ENCODE measurements around the gene PLXNC1.

PLXNC1 gene

GRCh38 chr12:94152292-94153078 lies 4.1 kb downstream of the PLXNC1 start:
- TF ChIP-seq Cebpa-rat (IDR thresholded peaks at IDR 0.05) = no peak
- Histone ChIP-seq H3K27ac (no peak overlapping the region), H3K9me3 (no peaks in the 10 kb centered on the region), H3K4me3 (no peak overlapping the region), H3K27me3 (peaks cover 61% of the 10 kb centered on the region), H3K4me2 (no peak overlapping the region), H3K36me3 (no peaks in the 10 kb centered on the region), H4K20me1 (peaks cover 30% of the 10 kb centered on the region), H3K4me1 (peaks cover 29% of the 10 kb centered on the region), H3K9ac (no peak overlapping the region)

GRCh38 chr12:94157181-94157580 lies 8.8 kb downstream of the PLXNC1 start:
- Histone ChIP-seq H3K4me2 (peak overlapping the region; percentile 68; the same call in 1 of the 2 replicates), H3K27me3 (peaks cover 16% of the 10 kb centered on the region), H3K36me3 (no peaks in the 10 kb centered on the region), H3K27ac (no peak overlapping the region), H3K9ac (no peak overlapping the region), H3K9me3 (no peaks in the 10 kb centered on the region), H3K4me3 (no peak overlapping the region), H4K20me1 (no peaks in the 10 kb centered on the region; the same call in 1 of the 2 replicates), H3K4me1 (peaks cover 14% of the 10 kb centered on the region)
- TF ChIP-seq Cebpa-rat (IDR thresholded peaks at IDR 0.05) = no peak

DNA sequence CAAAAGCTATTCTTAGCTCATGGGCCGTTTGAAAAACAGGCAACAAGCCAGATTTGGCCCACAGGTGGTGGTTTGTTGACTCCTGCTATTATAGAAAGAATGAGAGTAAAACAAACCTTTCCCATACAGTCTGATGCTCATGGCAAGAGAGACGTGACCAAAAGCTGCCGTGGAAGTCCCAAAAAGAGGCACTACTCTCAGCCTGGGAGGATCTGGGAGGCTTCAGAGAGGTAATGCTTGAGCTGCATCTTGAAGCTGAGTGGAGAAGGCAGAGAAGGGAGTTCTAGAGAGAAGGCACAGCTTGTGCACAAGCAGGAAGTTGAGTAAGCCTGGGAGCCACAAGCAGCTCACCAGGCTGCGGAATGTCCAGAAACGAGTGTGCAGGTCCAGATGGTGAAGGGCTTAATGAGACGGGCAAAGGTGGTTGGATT lies 9.6 kb downstream of the PLXNC1 start:
- H3K4me2 ChIP-seq = peak overlapping the region; percentile 68
- H3K4me1 ChIP-seq = peaks cover 14% of the 10 kb centered on the region
- H4K20me1 ChIP-seq = no peaks in the 10 kb centered on the region
- no peak overlapping the region for H3K27ac ChIP-seq
- H3K4me3 ChIP-seq = no peak overlapping the region
- H3K9me3 ChIP-seq = no peaks in the 10 kb centered on the region
- no peak overlapping the region for H3K9ac ChIP-seq
- H3K36me3 ChIP-seq = no peaks in the 10 kb centered on the region
- TF ChIP-seq Cebpa-rat (IDR thresholded peaks at IDR 0.05) = no peak
- H3K27me3 ChIP-seq = peaks cover 8% of the 10 kb centered on the region; the same call in 1 of the 2 replicates

DNA sequence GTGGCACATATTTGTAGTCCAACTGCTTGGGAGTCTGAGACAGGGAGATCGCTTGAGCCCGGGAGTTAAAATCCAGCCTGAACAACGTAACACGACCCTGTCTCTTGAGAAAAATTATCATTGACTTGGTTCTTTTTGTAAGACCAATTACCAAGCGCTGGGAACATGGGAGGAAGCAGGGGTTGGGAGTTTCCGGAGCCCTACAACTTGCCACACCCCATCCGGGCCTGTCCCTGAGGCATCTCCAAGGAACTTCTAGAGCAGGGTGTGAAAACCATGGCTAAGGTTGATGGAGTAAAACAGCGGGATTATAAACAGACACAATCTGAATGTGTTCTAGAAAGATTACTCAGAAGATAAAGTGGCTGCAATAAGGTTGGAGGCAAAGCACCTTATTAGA lies 10.3 kb downstream of the PLXNC1 start:
- H3K4me3 ChIP-seq = no peak overlapping the region
- peak overlapping the region; percentile 68; the same call in 1 of the 2 replicates for H3K4me2 ChIP-seq
- no peak for TF ChIP-seq Cebpa-rat (IDR thresholded peaks at IDR 0.05)
- no peaks in the 10 kb centered on the region for H3K36me3 ChIP-seq
- no peak overlapping the region for H3K27ac ChIP-seq
- H3K4me1 ChIP-seq = peaks cover 14% of the 10 kb centered on the region
- H4K20me1 ChIP-seq = no peaks in the 10 kb centered on the region
- peaks cover 1% of the 10 kb centered on the region; the same call in 1 of the 2 replicates for H3K27me3 ChIP-seq
- H3K9me3 ChIP-seq = no peaks in the 10 kb centered on the region
- no peak overlapping the region for H3K9ac ChIP-seq

GRCh38 chr12:94162108-94162507 lies 13.7 kb downstream of the PLXNC1 start:
- H3K36me3 ChIP-seq = no peaks in the 10 kb centered on the region
- no peak overlapping the region for H3K27ac ChIP-seq
- no peak overlapping the region for H3K4me2 ChIP-seq
- H3K9ac ChIP-seq = no peak overlapping the region
- no peaks in the 10 kb centered on the region for H4K20me1 ChIP-seq
- H3K4me1 ChIP-seq = peaks cover 14% of the 10 kb centered on the region
- no peaks in the 10 kb centered on the region for H3K9me3 ChIP-seq
- H3K27me3 ChIP-seq = no peaks in the 10 kb centered on the region
- no peak overlapping the region for H3K4me3 ChIP-seq
- TF ChIP-seq Cebpa-rat (IDR thresholded peaks at IDR 0.05) = no peak

GRCh38 chr12:94163850-94164249 lies 15.5 kb downstream of the PLXNC1 start:
- Histone ChIP-seq H3K9ac (no peak overlapping the region), H3K4me3 (no peak overlapping the region), H3K4me1 (0 out of 2 replicates have a peak, but pooled peaks cover 6% of the 10 kb centered on the region), H3K27me3 (no peaks in the 10 kb centered on the region), H3K9me3 (no peaks in the 10 kb centered on the region), H3K36me3 (no peaks in the 10 kb centered on the region), H4K20me1 (no peaks in the 10 kb centered on the region), H3K4me2 (no peak overlapping the region), H3K27ac (no peak overlapping the region)
- TF ChIP-seq Cebpa-rat (IDR thresholded peaks at IDR 0.05) = no peak

DNA sequence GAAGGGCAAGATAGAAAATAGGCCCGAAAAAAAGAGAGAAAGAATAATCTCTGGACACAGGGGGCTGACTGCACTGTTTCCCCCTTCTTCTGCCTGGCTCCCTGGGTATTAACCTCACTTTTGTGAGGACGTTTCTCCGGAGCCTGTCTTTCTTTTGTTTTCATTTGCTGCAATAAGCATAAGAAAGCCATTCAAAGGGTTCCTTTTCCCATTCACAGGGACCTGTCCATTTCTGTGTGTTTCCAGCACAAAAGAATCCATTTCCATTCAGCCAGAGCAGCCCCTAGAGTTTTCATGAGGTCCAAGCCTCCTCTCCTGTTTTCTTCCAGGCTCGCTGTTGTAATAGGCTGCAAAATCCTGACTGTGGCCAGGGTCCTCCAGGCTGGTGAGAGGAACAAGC lies 16.8 kb downstream of the PLXNC1 start:
- H3K4me1 ChIP-seq = peaks cover 13% of the 10 kb centered on the region
- H3K27me3 ChIP-seq = no peaks in the 10 kb centered on the region
- no peaks in the 10 kb centered on the region for H3K9me3 ChIP-seq
- H3K9ac ChIP-seq = no peak overlapping the region
- no peak overlapping the region for H3K4me2 ChIP-seq
- H3K36me3 ChIP-seq = no peaks in the 10 kb centered on the region
- TF ChIP-seq Cebpa-rat (IDR thresholded peaks at IDR 0.05) = no peak
- no peak overlapping the region for H3K27ac ChIP-seq
- H3K4me3 ChIP-seq = no peak overlapping the region
- H4K20me1 ChIP-seq = no peaks in the 10 kb centered on the region

DNA sequence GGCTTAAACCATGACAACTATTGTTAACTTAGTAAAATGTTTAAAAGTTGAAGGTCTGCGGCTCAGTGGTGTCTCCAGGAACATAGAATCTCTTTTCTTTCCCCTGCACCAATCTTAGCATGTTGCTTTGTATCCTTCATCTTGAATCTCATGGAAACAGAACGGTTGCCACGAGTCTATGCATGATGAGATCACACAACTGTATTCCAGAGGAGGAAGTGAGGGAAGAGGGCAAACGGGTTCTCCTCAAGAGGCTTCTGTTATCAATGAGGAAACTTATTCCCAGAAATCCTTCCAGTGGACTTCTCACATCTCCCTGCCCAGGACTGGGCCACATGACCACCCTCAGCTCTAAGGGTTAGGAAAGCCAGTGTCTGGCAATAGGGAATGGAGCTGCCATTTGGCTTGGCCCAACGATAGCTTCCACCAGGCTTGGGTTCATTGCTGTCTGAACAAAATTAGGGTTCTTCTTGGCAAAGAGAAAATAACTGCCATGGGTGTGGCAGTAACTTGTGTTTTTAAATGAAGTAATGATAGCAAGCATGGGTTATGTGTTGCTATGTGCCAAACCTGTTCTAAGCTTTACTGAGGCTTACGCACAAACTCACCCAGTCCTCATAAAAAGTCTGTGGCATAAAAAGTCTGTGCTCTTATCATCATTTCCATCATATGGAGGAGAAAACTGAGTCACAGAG lies 17.4 kb downstream of the PLXNC1 start:
- Histone ChIP-seq H3K4me1 (peaks cover 20% of the 10 kb centered on the region), H3K4me2 (no peak overlapping the region), H3K27me3 (no peaks in the 10 kb centered on the region), H3K9ac (no peak overlapping the region), H4K20me1 (no peaks in the 10 kb centered on the region), H3K36me3 (no peaks in the 10 kb centered on the region), H3K27ac (no peak overlapping the region), H3K4me3 (no peak overlapping the region), H3K9me3 (no peaks in the 10 kb centered on the region)
- TF ChIP-seq Cebpa-rat (IDR thresholded peaks at IDR 0.05) = no peak

- Histone ChIP-seq H3K4me2 (no peak overlapping the region), H3K4me1 (peaks cover 34% of the 10 kb centered on the region), H3K4me3 (no peak overlapping the region), H3K9me3 (no peaks in the 10 kb centered on the region), H3K9ac (no peak overlapping the region), H3K27ac (no peak overlapping the region), H4K20me1 (no peaks in the 10 kb centered on the region), H3K36me3 (no peaks in the 10 kb centered on the region), H3K27me3 (no peaks in the 10 kb centered on the region)
- no peak for TF ChIP-seq Cebpa-rat (IDR thresholded peaks at IDR 0.05)
Measured at GRCh38 chr12:94167071-94167755, 18.8 kb downstream of the PLXNC1 start.
